ENCODE measurements around the gene AUH. TPM values are rescaled to one million over a fixed set of nuclear protein-coding genes. Genes with fewer than 3 reads are reported as not detected.

AUH gene
- total RNA-seq, 1 experiment from 2014 or later, result 29.0 TPM

DNA sequence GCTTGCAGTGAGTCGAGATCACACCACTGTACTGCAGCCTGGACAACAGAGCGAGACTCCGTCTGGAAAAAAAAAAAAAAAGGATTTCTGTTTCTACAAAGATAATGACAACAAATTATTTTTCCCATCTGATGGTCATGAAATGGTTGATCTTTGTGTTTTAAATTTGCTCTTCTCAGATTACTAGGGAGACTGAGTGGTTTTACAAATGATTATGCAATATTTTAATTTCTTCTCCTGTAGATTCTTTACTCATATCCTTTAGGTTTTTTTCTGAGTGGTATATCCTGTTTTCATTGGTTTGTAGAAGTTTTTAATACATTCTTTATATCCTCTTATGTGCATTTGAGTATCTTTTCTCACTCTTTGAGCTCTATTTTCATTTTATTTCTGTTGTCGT, 20.6 kb upstream of the AUH start:
- ChIA-PET RAD21 (ENCODE audit: low non-redundant PET in 1 of 2, low total read pairs in 2 of 2, uncharacterized antibody in 2 of 2, unreplicated experiment in 2 of 2) (no interaction called here), CTCF (no interaction called here), POLR2A (no interaction called here)
- Histone ChIP-seq H3K4me2 (ENCODE audit: low read length) (no peak overlapping the region), H3K27me3 (ENCODE audit: insufficient read depth, low read length) (no peaks in the 10 kb centered on the region), H2AFZ (ENCODE audit: low read depth, low read length, poor library complexity, severe bottlenecking) (no peak overlapping the region), H3K9me2 (ENCODE audit: insufficient read depth) (no peaks in the 10 kb centered on the region), H3K27ac (ENCODE audit: low read depth, low read length) (no peak overlapping the region), H3K4me1 (ENCODE audit: control insufficient read depth in 1 of 2, insufficient read depth in 2 of 2, low read length in 2 of 2) (no peaks in the 10 kb centered on the region), H3K36me3 (ENCODE audit: control insufficient read depth in 1 of 2, insufficient read depth in 2 of 2, low read length in 2 of 2) (no peaks in the 10 kb centered on the region), H3K4me3 (replicated peaks in 1 of 2; ENCODE audit: low read depth in 1 of 2, low read length in 2 of 2) (no peak overlapping the region), H4K20me1 (ENCODE audit: insufficient read depth) (no peaks in the 10 kb centered on the region), H3K79me2 (ENCODE audit: insufficient read depth, low read length) (no peaks in the 10 kb centered on the region), H3K9ac (ENCODE audit: low read length) (no peak overlapping the region), H3K9me3 (ENCODE audit: control insufficient read depth in 1 of 2, insufficient read depth in 1 of 2, low read depth in 1 of 2, low read length in 2 of 2) (no peaks in the 10 kb centered on the region)
- no TSS peak for BruUV-seq (replicated peaks)
- ATAC-seq (no peak), DNase-seq (ENCODE audit: low read depth, low spot score) (no peak)
- no peak for TF ChIP-seq EZH2 (IDR thresholded peaks at IDR 0.05)
- TF ChIP-seq, protein P1, sequence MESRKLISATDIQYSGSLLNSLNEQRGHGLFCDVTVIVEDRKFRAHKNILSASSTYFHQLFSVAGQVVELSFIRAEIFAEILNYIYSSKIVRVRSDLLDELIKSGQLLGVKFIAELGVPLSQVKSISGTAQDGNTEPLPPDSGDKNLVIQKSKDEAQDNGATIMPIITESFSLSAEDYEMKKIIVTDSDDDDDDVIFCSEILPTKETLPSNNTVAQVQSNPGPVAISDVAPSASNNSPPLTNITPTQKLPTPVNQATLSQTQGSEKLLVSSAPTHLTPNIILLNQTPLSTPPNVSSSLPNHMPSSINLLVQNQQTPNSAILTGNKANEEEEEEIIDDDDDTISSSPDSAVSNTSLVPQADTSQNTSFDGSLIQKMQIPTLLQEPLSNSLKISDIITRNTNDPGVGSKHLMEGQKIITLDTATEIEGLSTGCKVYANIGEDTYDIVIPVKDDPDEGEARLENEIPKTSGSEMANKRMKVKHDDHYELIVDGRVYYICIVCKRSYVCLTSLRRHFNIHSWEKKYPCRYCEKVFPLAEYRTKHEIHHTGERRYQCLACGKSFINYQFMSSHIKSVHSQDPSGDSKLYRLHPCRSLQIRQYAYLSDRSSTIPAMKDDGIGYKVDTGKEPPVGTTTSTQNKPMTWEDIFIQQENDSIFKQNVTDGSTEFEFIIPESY (IDR thresholded peaks at IDR 0.05; ENCODE audit: extremely low read depth, insufficient replicate concordance, low read length), result no peak
- no peak for TF ChIP-seq ELF1 (IDR thresholded peaks at IDR 0.05; ENCODE audit: borderline replicate concordance, low read depth)
- no peak for TF ChIP-seq MAX (IDR thresholded peaks at IDR 0.05)
- no peak for TF ChIP-seq RAD21 (IDR thresholded peaks at IDR 0.05; ENCODE audit: low read depth)
- no peak for TF ChIP-seq SIN3A (IDR thresholded peaks at IDR 0.05; ENCODE audit: low read depth)
- no peak for TF ChIP-seq REST (IDR thresholded peaks at IDR 0.05; ENCODE audit: low read depth)
- TF ChIP-seq FOSL1 (IDR thresholded peaks at IDR 0.05; ENCODE audit: low read depth), result no peak
- no peak for TF ChIP-seq SP1 (IDR thresholded peaks at IDR 0.05; ENCODE audit: low read depth)
- TF ChIP-seq JUND (IDR thresholded peaks at IDR 0.05), result no peak
- TF ChIP-seq POLR2AphosphoS5 (IDR thresholded peaks at IDR 0.05; ENCODE audit: low read depth, low read length), result no peak
- no peak for TF ChIP-seq TCF7L2 (IDR thresholded peaks at IDR 0.05; ENCODE audit: borderline replicate concordance, extremely low read depth, insufficient read depth, insufficient read length)
- no peak for TF ChIP-seq EGR1 (IDR thresholded peaks at IDR 0.05; ENCODE audit: low read depth)
- no peak for TF ChIP-seq CTCF (IDR thresholded peaks at IDR 0.05 in 2 of 3, conservative IDR thresholded peaks at IDR 0.05 in 1 of 3; ENCODE audit: borderline replicate concordance in 1 of 3, insufficient read depth in 1 of 3, low read depth in 2 of 3, low read length in 2 of 3)
- TF ChIP-seq EZH2phosphoT487 (IDR thresholded peaks at IDR 0.05; ENCODE audit: borderline replicate concordance), result no peak
- no peak for TF ChIP-seq CBX3 (IDR thresholded peaks at IDR 0.05; ENCODE audit: low read depth)
- TF ChIP-seq POLR2A (IDR thresholded peaks at IDR 0.05; ENCODE audit: borderline replicate concordance, extremely low read depth, insufficient read depth, insufficient read length), result no peak
- no peak for TF ChIP-seq ZNF274 (IDR thresholded peaks at IDR 0.05; ENCODE audit: low read depth, low read length)
- intact Hi-C loops (cut with micrococcal nuclease), result no loop called here

Data from HCT116 (cell line).